ENCODE results near the gene GNS.

- TF ChIP-seq NFYB (CRISPR knock-in tag; IDR thresholded peaks at IDR 0.05) (no peak), CHD4 (IDR thresholded peaks at IDR 0.05; ENCODE audit: borderline replicate concordance, low read length) (no peak), HNRNPK (IDR thresholded peaks at IDR 0.05; ENCODE audit: low read depth, low read length, poor library complexity, severe bottlenecking) (no peak), NFIC (IDR thresholded peaks at IDR 0.05; ENCODE audit: low read length) (no peak), TBP (CRISPR knock-in tag; IDR thresholded peaks at IDR 0.05) (no peak), HOXA7 (CRISPR knock-in tag; IDR thresholded peaks at IDR 0.05) (no peak), PHF8 (CRISPR knock-in tag; IDR thresholded peaks at IDR 0.05) (no peak), SUZ12 (IDR thresholded peaks at IDR 0.05; ENCODE audit: low read depth, low read length) (no peak), SRSF4 (IDR thresholded peaks at IDR 0.05; ENCODE audit: low read depth, low read length, poor library complexity, severe bottlenecking) (no peak), FLYWCH1 (CRISPR knock-in tag; IDR thresholded peaks at IDR 0.05) (no peak), HNRNPL (IDR thresholded peaks at IDR 0.05; ENCODE audit: low read depth, low read length) (no peak), GTF2F1 (IDR thresholded peaks at IDR 0.05; ENCODE audit: low read length) (no peak)
- TF ChIP-seq, protein P1, sequence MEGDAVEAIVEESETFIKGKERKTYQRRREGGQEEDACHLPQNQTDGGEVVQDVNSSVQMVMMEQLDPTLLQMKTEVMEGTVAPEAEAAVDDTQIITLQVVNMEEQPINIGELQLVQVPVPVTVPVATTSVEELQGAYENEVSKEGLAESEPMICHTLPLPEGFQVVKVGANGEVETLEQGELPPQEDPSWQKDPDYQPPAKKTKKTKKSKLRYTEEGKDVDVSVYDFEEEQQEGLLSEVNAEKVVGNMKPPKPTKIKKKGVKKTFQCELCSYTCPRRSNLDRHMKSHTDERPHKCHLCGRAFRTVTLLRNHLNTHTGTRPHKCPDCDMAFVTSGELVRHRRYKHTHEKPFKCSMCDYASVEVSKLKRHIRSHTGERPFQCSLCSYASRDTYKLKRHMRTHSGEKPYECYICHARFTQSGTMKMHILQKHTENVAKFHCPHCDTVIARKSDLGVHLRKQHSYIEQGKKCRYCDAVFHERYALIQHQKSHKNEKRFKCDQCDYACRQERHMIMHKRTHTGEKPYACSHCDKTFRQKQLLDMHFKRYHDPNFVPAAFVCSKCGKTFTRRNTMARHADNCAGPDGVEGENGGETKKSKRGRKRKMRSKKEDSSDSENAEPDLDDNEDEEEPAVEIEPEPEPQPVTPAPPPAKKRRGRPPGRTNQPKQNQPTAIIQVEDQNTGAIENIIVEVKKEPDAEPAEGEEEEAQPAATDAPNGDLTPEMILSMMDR (CRISPR knock-in tag; IDR thresholded peaks at IDR 0.05): no peak
- TF ChIP-seq, protein P2, sequence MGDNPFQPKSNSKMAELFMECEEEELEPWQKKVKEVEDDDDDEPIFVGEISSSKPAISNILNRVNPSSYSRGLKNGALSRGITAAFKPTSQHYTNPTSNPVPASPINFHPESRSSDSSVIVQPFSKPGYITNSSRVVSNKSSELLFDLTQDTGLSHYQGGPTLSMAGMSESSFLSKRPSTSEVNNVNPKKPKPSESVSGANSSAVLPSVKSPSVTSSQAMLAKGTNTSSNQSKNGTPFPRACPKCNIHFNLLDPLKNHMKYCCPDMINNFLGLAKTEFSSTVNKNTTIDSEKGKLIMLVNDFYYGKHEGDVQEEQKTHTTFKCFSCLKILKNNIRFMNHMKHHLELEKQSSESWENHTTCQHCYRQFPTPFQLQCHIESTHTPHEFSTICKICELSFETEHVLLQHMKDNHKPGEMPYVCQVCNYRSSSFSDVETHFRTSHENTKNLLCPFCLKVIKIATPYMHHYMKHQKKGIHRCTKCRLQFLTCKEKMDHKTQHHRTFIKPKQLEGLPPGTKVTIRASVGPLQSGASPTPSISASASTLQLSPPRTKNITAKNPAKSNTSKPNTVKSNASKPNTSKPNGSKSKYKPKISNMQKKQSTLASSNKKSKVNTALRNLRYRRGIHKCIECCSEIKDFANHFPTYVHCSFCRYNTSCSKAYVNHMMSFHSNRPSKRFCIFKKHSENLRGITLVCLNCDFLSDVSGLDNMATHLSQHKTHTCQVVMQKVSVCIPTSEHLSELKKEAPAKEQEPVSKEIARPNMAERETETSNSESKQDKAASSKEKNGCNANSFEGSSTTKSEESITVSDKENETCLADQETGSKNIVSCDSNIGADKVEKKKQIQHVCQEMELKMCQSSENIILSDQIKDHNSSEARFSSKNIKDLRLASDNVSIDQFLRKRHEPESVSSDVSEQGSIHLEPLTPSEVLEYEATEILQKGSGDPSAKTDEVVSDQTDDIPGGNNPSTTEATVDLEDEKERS (CRISPR knock-in tag; IDR thresholded peaks at IDR 0.05): no peak
Measured at GRCh38 chr12:64665514-64665913, 93.7 kb downstream of the GNS start.

Measured in HepG2 (cell line).